Measurements from ENCODE around the gene APOA1. TPM values are rescaled to one million over a fixed set of nuclear protein-coding genes. Genes with fewer than 3 reads are reported as not detected.
A peak's percentile ranks its signal among the peaks of the same experiment; 100 is the strongest.

APOA1 gene
- total RNA-seq, 1 donor from 2014 or later = 3.7 TPM

DNA sequence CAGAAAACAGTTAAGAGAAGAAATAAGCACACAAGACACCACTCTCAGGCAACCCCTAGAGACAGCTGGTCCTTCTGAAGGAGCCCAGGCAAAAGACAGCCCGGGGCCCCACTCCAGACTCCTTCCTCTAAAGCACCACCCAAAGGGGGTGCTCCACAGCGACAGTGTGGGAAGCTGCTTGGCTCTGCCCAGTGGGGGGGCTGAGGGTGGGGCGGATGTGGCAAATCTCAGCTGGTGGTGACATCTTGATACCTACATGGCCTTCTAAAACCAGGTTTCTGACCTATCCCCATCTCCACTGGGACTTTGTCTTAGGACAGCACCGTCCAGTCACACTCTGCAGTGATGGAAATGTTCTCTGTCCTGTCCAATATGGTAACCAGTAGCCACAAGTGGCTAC, 10.2 kb upstream of the APOA1 start:
- peaks cover 16% of the 10 kb centered on the region for H3K4me1 ChIP-seq
- no peaks in the 10 kb centered on the region for H3K27me3 ChIP-seq (ENCODE audit: low read depth)
- TF ChIP-seq, protein P1, sequence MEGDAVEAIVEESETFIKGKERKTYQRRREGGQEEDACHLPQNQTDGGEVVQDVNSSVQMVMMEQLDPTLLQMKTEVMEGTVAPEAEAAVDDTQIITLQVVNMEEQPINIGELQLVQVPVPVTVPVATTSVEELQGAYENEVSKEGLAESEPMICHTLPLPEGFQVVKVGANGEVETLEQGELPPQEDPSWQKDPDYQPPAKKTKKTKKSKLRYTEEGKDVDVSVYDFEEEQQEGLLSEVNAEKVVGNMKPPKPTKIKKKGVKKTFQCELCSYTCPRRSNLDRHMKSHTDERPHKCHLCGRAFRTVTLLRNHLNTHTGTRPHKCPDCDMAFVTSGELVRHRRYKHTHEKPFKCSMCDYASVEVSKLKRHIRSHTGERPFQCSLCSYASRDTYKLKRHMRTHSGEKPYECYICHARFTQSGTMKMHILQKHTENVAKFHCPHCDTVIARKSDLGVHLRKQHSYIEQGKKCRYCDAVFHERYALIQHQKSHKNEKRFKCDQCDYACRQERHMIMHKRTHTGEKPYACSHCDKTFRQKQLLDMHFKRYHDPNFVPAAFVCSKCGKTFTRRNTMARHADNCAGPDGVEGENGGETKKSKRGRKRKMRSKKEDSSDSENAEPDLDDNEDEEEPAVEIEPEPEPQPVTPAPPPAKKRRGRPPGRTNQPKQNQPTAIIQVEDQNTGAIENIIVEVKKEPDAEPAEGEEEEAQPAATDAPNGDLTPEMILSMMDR (IDR thresholded peaks at IDR 0.05) = no peak
- no peak overlapping the region for H3K4me3 ChIP-seq
- ATAC-seq (no peak), DNase-seq (no peak)
- intact Hi-C loops (cut with DNase I) = no loop called here
- no peak overlapping the region for H3K27ac ChIP-seq
- peaks cover 68% of the 10 kb centered on the region for H3K36me3 ChIP-seq
- H3K9me3 ChIP-seq = no peaks in the 10 kb centered on the region

- Histone ChIP-seq H3K4me3 (no peak overlapping the region), H3K27me3 (ENCODE audit: low read depth) (no peaks in the 10 kb centered on the region), H3K4me1 (peaks cover 6% of the 10 kb centered on the region), H3K27ac (no peak overlapping the region), H3K9me3 (no peaks in the 10 kb centered on the region), H3K36me3 (peaks cover 72% of the 10 kb centered on the region)
- no peak for ATAC-seq
- TF ChIP-seq, protein P1 (IDR thresholded peaks at IDR 0.05) = no peak
- no peak for DNase-seq
- intact Hi-C loops (cut with DNase I) = no loop called here
Measured at GRCh38 chr11:116844722-116845121, 7.3 kb upstream of the APOA1 start.

GRCh38 chr11:116843661-116844060, 6.2 kb upstream of the APOA1 start:
- H3K4me1 ChIP-seq = peaks cover 6% of the 10 kb centered on the region
- no peak overlapping the region for H3K27ac ChIP-seq
- TF ChIP-seq, protein P1 (IDR thresholded peaks at IDR 0.05) = no peak
- H3K9me3 ChIP-seq = no peaks in the 10 kb centered on the region
- ATAC-seq (no peak), DNase-seq (no peak)
- no peak overlapping the region for H3K4me3 ChIP-seq
- no peaks in the 10 kb centered on the region for H3K27me3 ChIP-seq (ENCODE audit: low read depth)
- intact Hi-C loops (cut with DNase I) = no loop called here
- H3K36me3 ChIP-seq = peaks cover 62% of the 10 kb centered on the region

DNA sequence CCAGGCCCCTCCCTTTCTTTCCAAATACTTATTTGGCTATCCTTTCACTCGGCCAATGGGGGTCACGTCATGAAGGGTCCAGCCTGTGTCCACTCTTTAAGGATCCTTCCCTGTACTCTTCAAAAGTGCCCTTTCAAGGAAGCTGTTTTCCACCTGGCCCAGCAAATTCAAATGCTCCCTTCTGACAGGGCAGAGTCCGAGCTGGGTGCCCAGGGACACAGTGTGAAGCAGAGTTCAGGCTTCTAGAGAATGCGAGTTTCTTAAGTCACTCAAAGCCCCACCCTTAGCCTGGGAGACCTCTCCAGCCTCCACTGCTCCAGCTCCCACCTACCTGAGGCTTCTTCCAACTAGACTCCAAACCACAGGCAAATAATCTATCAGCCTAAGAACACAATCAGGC, 5.5 kb upstream of the APOA1 start:
- Histone ChIP-seq H3K4me1 (peaks cover 6% of the 10 kb centered on the region), H3K27me3 (ENCODE audit: low read depth) (no peaks in the 10 kb centered on the region), H3K9me3 (no peaks in the 10 kb centered on the region), H3K27ac (no peak overlapping the region), H3K36me3 (peaks cover 54% of the 10 kb centered on the region), H3K4me3 (no peak overlapping the region)
- intact Hi-C loops (cut with DNase I) = no loop called here
- TF ChIP-seq, protein P1 (IDR thresholded peaks at IDR 0.05) = no peak
- ATAC-seq (peak; percentile 54 to 76), DNase-seq (no peak)

DNA sequence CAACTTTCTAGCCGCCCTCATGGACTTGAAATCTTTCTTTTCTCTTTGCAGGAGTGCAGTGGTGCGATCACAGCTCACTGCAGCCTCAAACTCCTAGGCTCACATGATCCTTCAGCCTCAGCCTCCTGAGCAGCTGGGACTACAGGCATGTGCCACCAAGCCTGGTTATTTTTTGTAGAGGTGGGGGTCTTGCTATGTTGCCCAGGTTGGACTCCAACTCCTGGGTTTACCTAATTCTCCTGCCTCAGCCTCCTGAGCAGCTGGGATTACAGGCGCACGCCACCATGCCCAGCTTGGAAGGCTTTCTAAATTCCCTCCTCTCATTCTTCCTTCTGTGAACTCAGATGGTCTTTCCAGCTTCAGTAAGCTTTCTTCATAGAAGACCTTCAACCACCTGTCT, 4.7 kb upstream of the APOA1 start:
- DNase-seq = no peak
- Histone ChIP-seq H3K4me1 (peaks cover 14% of the 10 kb centered on the region), H3K36me3 (peaks cover 46% of the 10 kb centered on the region), H3K27me3 (ENCODE audit: low read depth) (no peaks in the 10 kb centered on the region), H3K27ac (no peak overlapping the region), H3K4me3 (no peak overlapping the region), H3K9me3 (no peaks in the 10 kb centered on the region)
- ATAC-seq = no peak
- intact Hi-C loops (cut with DNase I) = no loop called here
- TF ChIP-seq, protein P1 (IDR thresholded peaks at IDR 0.05) = no peak
